Activated naive CD4-positive, alpha-beta T cell treated with anti-CD3 and anti-CD28 coated beads for 36 hours (primary cell): Measurements from ENCODE around the gene SLC35D2. TPM values are rescaled to one million over a fixed set of nuclear protein-coding genes. Genes with fewer than 3 reads are reported as not detected.

Source experiments
- CTCF ChIA-PET: fragments of 350-600 bp; sonication (Branson Sonifier 250); formaldehyde crosslinking; loops from one replicate; lab custom pipeline; 2021; ENCODE audit warnings: antibody characterized with exemption; lab: Charles Lee
- DNase-seq: peaks from one replicate; pipeline ENCODE4 v3.0.0-alpha.2; 2020
- H3K27ac Mint-ChIP-seq: one replicate; pipeline ENCODE4 v1.8.0; 2021; ENCODE audit warnings: mild to moderate bottlenecking, mixed read lengths
- H3K27me3 Mint-ChIP-seq: one replicate; pipeline ENCODE4 v1.8.0; 2021; ENCODE audit warnings: low read depth, mixed read lengths
- H3K36me3 Mint-ChIP-seq: one replicate; pipeline ENCODE4 v1.8.0; 2021; ENCODE audit warnings: low read depth, mixed read lengths
- H3K4me1 Mint-ChIP-seq: one replicate; pipeline ENCODE4 v1.8.0; 2021; ENCODE audit warnings: low read depth, mixed read lengths
- H3K4me3 Mint-ChIP-seq: one replicate; pipeline ENCODE4 v1.8.0; 2021; ENCODE audit warnings: mild to moderate bottlenecking, moderate library complexity, mixed read lengths
- H3K9me3 Mint-ChIP-seq: one replicate; pipeline ENCODE4 v1.8.0; 2021; ENCODE audit warnings: mixed read lengths
- intact Hi-C: fragments of 100-400 bp; cut with micrococcal nuclease; formaldehyde crosslinking; loops from one replicate; pipeline ENCODE4 v1.15.1; 2023
- total RNA-seq, 2 experiments: library from RNA; stranded (reverse); gene quantifications; one replicate each; pipeline ENCODE4 v1.2.3, GENCODE V29; 2021

Gene SLC35D2
- total RNA-seq, 2 experiments from 2014 or later = 0.91 to 1.1 TPM

- no peak for DNase-seq
- H3K4me3 Mint-ChIP-seq = no peak overlapping the region
- no peaks in the 10 kb centered on the region for H3K4me1 Mint-ChIP-seq
- intact Hi-C loops = no loop called here
- peaks cover 3% of the 10 kb centered on the region for H3K36me3 Mint-ChIP-seq
- peaks cover 2% of the 10 kb centered on the region for H3K9me3 Mint-ChIP-seq
- CTCF ChIA-PET = no interaction called here
- peaks cover 11% of the 10 kb centered on the region for H3K27me3 Mint-ChIP-seq
- H3K27ac Mint-ChIP-seq = no peak overlapping the region
Measured at GRCh38 chr9:96281641-96282040, 101.9 kb downstream of the SLC35D2 start.

- Mint-ChIP-seq H3K27me3 (peaks cover 6% of the 10 kb centered on the region), H3K4me3 (no peak overlapping the region), H3K9me3 (peaks cover 10% of the 10 kb centered on the region), H3K27ac (no peak overlapping the region), H3K4me1 (no peaks in the 10 kb centered on the region), H3K36me3 (peaks cover 4% of the 10 kb centered on the region)
- CTCF ChIA-PET = interaction anchor here (0.6 kb wide), 1 partner anchor 1773 kb away, joined by 3 read pairs; no protein-coding TSS in a partner anchor
- DNase-seq = no peak
- intact Hi-C loops = no loop called here
Measured at GRCh38 chr9:96279932-96280331, 103.6 kb downstream of the SLC35D2 start.

GRCh38 chr9:96274939-96275338 lies 108.6 kb downstream of the SLC35D2 start:
- Mint-ChIP-seq H3K27me3 (no peaks in the 10 kb centered on the region), H3K27ac (no peak overlapping the region), H3K4me3 (no peak overlapping the region), H3K9me3 (peaks cover 25% of the 10 kb centered on the region), H3K4me1 (no peaks in the 10 kb centered on the region), H3K36me3 (peaks cover 4% of the 10 kb centered on the region)
- no peak for DNase-seq
- intact Hi-C loops = no loop called here
- CTCF ChIA-PET = no interaction called here

Other genes starting within 250 kb of the SLC35D2 start
- not detected for gene HSD17B3, start 81.5 kb downstream of the SLC35D2 start, total RNA-seq
- gene ZNF367, start 34.7 kb upstream of the SLC35D2 start, total RNA-seq = 10 to 100 TPM; 35.8 to 36.1 TPM
- gene HABP4, start 66.5 kb upstream of the SLC35D2 start, total RNA-seq = 1 to 10 TPM; 7.3 to 7.9 TPM
- under 1 TPM; 0.62 to 0.89 TPM for gene CDC14B, start 236.1 kb upstream of the SLC35D2 start, total RNA-seq